CD14-positive monocyte (primary cell): Measurements from ENCODE around the gene UGT2A2. TPM values are rescaled to one million over a fixed set of nuclear protein-coding genes. Genes with fewer than 3 reads are reported as not detected.

ENCODE experiments used
- DNase-seq, 3 donors: peaks; one replicate each; pipeline ENCODE4 v3.0.0-alpha.2; 2011 to 2022
- H2AFZ ChIP-seq: 2 replicates; pipeline ENCODE4 v1.6.0; 2012; ENCODE audit warnings: mild to moderate bottlenecking, low read depth, low read length, inconsistent platforms; ENCODE audit not compliant: insufficient read depth, poor library complexity, severe bottlenecking
- H3K27ac ChIP-seq, 2 donors: 1 replicate in 1 of 2; 2 replicates in 1 of 2; pipeline ENCODE4 v1.5.1; 2012 to 2013; ENCODE audit warnings: low read length in 2 of 2, control low read depth in 1 of 2, inconsistent platforms in 1 of 2, low read depth in 1 of 2, mild to moderate bottlenecking in 1 of 2
- H3K27me3 ChIP-seq, 2 donors: one replicate each; pipeline versions ENCODE4 v1.6.0 to v1.6.1; 2011 to 2013; ENCODE audit warnings: low read length in 2 of 2; ENCODE audit not compliant: control insufficient read depth in 2 of 2, insufficient read depth in 2 of 2
- H3K36me3 ChIP-seq, 2 donors: replicated peaks in 1 of 2; 1 replicate in 1 of 2; 2 replicates in 1 of 2; pipeline versions ENCODE4 v1.5.1 to v1.6.1; 2012 to 2013; ENCODE audit warnings: low read length in 2 of 2, control low read depth in 1 of 2, inconsistent platforms in 1 of 2, mild to moderate bottlenecking in 1 of 2; ENCODE audit not compliant: insufficient read depth in 2 of 2, control insufficient read depth in 1 of 2
- H3K4me1 ChIP-seq, 2 donors: 1 replicate in 1 of 2; 2 replicates in 1 of 2; pipeline versions ENCODE4 v1.5.1 to v1.6.1; 2012 to 2013; ENCODE audit warnings: low read length in 2 of 2, control low read depth in 1 of 2, inconsistent platforms in 1 of 2, mild to moderate bottlenecking in 1 of 2, moderate library complexity in 1 of 2; ENCODE audit not compliant: insufficient read depth in 2 of 2, control insufficient read depth in 1 of 2
- H3K4me2 ChIP-seq: replicated peaks from 2 replicates; pipeline ENCODE3; 2012; ENCODE audit warnings: low read length, moderate library complexity, mild to moderate bottlenecking; ENCODE audit not compliant: poor library complexity, severe bottlenecking; ENCODE audit errors: extremely low read depth
- H3K4me3 ChIP-seq, 3 experiments: fragments of 200-600 bp in 1 of 3; sonication (generic) in 1 of 3; replicated peaks in 1 of 3; 1 replicate in 2 of 3; 2 replicates in 1 of 3; pipeline ENCODE4 v1.5.1; 2011 to 2013; ENCODE audit warnings: low read length in 3 of 3, mild to moderate bottlenecking in 3 of 3, control low read depth in 2 of 3, low read depth in 2 of 3, inconsistent platforms in 1 of 3, moderate library complexity in 1 of 3
- H3K79me2 ChIP-seq: 2 replicates; pipeline ENCODE4 v1.6.0; 2012; ENCODE audit warnings: mild to moderate bottlenecking, control low read depth, inconsistent platforms, low read length, moderate library complexity; ENCODE audit not compliant: insufficient read depth
- H3K9ac ChIP-seq: 2 replicates; pipeline ENCODE4 v1.6.0; 2017; ENCODE audit warnings: low read length, mild to moderate bottlenecking; ENCODE audit not compliant: insufficient read depth, poor library complexity, severe bottlenecking
- H3K9me3 ChIP-seq, 2 donors: replicated peaks in 1 of 2; 1 replicate in 1 of 2; 2 replicates in 1 of 2; pipeline versions ENCODE4 v1.5.1 to v1.6.1; 2012 to 2013; ENCODE audit warnings: low read length in 2 of 2, control low read depth in 1 of 2; ENCODE audit not compliant: control insufficient read depth in 1 of 2, insufficient read depth in 1 of 2
- H4K20me1 ChIP-seq: 2 replicates; pipeline ENCODE4 v1.6.0; 2012; ENCODE audit warnings: mild to moderate bottlenecking, low read length, control low read depth, moderate library complexity; ENCODE audit not compliant: insufficient read depth
- H3K27ac Mint-ChIP-seq, 7 donors: one replicate each; pipeline ENCODE4 v1.8.0; 2020; ENCODE audit warnings: mild to moderate bottlenecking in 7 of 7, mixed read lengths in 7 of 7, moderate library complexity in 6 of 7, inconsistent platforms in 2 of 7
- H3K27me3 Mint-ChIP-seq, 3 donors: one replicate each; pipeline ENCODE4 v1.8.0; 2021 to 2022; ENCODE audit warnings: low read depth in 3 of 3, mild to moderate bottlenecking in 3 of 3, mixed read lengths in 3 of 3, moderate library complexity in 3 of 3, inconsistent platforms in 1 of 3
- H3K36me3 Mint-ChIP-seq, 2 donors: one replicate each; pipeline ENCODE4 v1.8.0; 2020; ENCODE audit warnings: mixed read lengths in 2 of 2, inconsistent platforms in 1 of 2, mild to moderate bottlenecking in 1 of 2
- H3K4me1 Mint-ChIP-seq: one replicate; pipeline ENCODE4 v1.8.0; 2020; ENCODE audit warnings: mild to moderate bottlenecking, mixed read lengths
- H3K4me3 Mint-ChIP-seq, 2 donors: one replicate each; pipeline ENCODE4 v1.8.0; 2020; ENCODE audit warnings: mild to moderate bottlenecking in 2 of 2, mixed read lengths in 2 of 2, moderate library complexity in 1 of 2
- H3K9me3 Mint-ChIP-seq, 7 donors: one replicate each; pipeline ENCODE4 v1.8.0; 2020 to 2022; ENCODE audit warnings: mixed read lengths in 7 of 7, mild to moderate bottlenecking in 6 of 7, moderate library complexity in 6 of 7, inconsistent platforms in 2 of 7
- CTCF ChIP-seq: fragments of 200-600 bp; IDR thresholded peaks from one replicate; pipeline ENCODE4 v1.8.0; 2022; ENCODE audit warnings: antibody characterized with exemption, mild to moderate bottlenecking
- WGBS: methylation state at CpG from one replicate; pipeline ENCODE4 v1.1.5; 2013; ENCODE audit warnings: missing lambda C conversion rate; ENCODE audit not compliant: insufficient coverage; 5-methylcytosine and 5-hydroxymethylcytosine counted together
- intact Hi-C, 2 donors: fragments of 100-400 bp; cut with micrococcal nuclease; formaldehyde crosslinking; loops; one replicate each; pipeline versions ENCODE4 v1.15.0 to v1.15.1; 2023
- polyA plus RNA-seq, 3 donors: library from polyadenylated mRNA; depleted of rRNA in 1 of 3; unstranded in 2 of 3; stranded (reverse) in 1 of 3; fragments of 300-500 nt in 2 of 3; fragments of >200 nt in 1 of 3; fragmentation: Illumina TruSeq in 2 of 3; gene quantifications; 1 replicate in 2 of 3; 2 replicates in 1 of 3; pipeline ENCODE4 v1.2.3, GENCODE V29; 2012 to 2021

Gene UGT2A2
- polyA plus RNA-seq, 3 donors = not detected

GRCh38 chr4:69583543-69583942 is 55.9 kb downstream of the UGT2A2 start:
- Histone ChIP-seq H3K4me2 (no peak overlapping the region), H2AFZ (no peak overlapping the region), H3K9ac (no peak overlapping the region), H3K4me3 (no peak overlapping the region), H3K79me2 (no peaks in the 10 kb centered on the region), H3K27me3 (no peaks in the 10 kb centered on the region), H3K36me3 (no peaks in the 10 kb centered on the region), H3K27ac (no peak overlapping the region), H4K20me1 (no peaks in the 10 kb centered on the region), H3K9me3 (no peaks in the 10 kb centered on the region), H3K4me1 (no peaks in the 10 kb centered on the region)
- Mint-ChIP-seq H3K36me3 (no peaks in the 10 kb centered on the region), H3K27me3 (peaks cover 0 to 2% (median 0%) of the 10 kb centered on the region in 3 donors), H3K27ac (no peak overlapping the region), H3K4me1 (no peaks in the 10 kb centered on the region), H3K9me3 (peaks cover 0 to 6% (median 0%) of the 10 kb centered on the region in 7 donors), H3K4me3 (no peak overlapping the region)
- no peak for DNase-seq
- WGBS = no CpG with 5 or more reads among the region's 2 CpGs
- no peak for TF ChIP-seq CTCF
- intact Hi-C loops = no loop called here

GRCh38 chr4:69577245-69577644 is 62.2 kb downstream of the UGT2A2 start:
- intact Hi-C loops = no loop called here
- Mint-ChIP-seq H3K36me3 (no peaks in the 10 kb centered on the region), H3K4me1 (no peaks in the 10 kb centered on the region), H3K9me3 (peaks cover 0 to 6% (median 0%) of the 10 kb centered on the region in 7 donors), H3K4me3 (no peak overlapping the region), H3K27ac (no peak overlapping the region), H3K27me3 (no peaks in the 10 kb centered on the region)
- H3K79me2 ChIP-seq = no peaks in the 10 kb centered on the region
- no CpG with 5 or more reads among the region's 1 CpG for WGBS
- H3K9me3 ChIP-seq = peaks cover 0 to 8% of the 10 kb centered on the region in 2 donors
- no peaks in the 10 kb centered on the region for H3K4me1 ChIP-seq
- no peak for DNase-seq
- H3K4me3 ChIP-seq = no peak overlapping the region
- H3K4me2 ChIP-seq = no peak overlapping the region
- H3K36me3 ChIP-seq = no peaks in the 10 kb centered on the region
- H4K20me1 ChIP-seq = no peaks in the 10 kb centered on the region
- TF ChIP-seq CTCF = no peak
- H2AFZ ChIP-seq = no peak overlapping the region
- H3K27me3 ChIP-seq = no peaks in the 10 kb centered on the region
- H3K9ac ChIP-seq = no peak overlapping the region
- no peak overlapping the region for H3K27ac ChIP-seq
